ENCODE data around the gene GSE1.

DNA sequence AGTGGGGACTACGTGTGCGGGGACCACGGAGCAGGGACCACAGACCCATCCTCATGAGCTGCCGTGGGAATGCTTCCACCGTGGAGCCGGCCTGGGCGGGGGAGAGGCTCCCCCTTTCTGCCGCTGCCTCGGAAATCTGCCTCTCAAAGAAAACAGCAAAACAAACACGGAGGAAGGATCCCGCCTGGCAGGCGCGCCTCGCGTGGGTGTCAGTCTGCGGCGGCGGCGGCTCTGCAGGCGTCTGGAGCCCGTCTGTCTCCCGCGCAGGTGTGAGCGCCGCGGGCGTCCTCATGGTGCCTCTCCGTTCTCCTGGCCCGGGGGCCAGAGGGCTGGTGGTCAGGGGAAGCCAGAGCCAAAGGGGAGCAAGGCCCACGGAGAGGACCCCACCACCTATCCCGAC is 27.5 kb downstream of the GSE1 start:
- TF ChIP-seq, protein P1, sequence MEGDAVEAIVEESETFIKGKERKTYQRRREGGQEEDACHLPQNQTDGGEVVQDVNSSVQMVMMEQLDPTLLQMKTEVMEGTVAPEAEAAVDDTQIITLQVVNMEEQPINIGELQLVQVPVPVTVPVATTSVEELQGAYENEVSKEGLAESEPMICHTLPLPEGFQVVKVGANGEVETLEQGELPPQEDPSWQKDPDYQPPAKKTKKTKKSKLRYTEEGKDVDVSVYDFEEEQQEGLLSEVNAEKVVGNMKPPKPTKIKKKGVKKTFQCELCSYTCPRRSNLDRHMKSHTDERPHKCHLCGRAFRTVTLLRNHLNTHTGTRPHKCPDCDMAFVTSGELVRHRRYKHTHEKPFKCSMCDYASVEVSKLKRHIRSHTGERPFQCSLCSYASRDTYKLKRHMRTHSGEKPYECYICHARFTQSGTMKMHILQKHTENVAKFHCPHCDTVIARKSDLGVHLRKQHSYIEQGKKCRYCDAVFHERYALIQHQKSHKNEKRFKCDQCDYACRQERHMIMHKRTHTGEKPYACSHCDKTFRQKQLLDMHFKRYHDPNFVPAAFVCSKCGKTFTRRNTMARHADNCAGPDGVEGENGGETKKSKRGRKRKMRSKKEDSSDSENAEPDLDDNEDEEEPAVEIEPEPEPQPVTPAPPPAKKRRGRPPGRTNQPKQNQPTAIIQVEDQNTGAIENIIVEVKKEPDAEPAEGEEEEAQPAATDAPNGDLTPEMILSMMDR (IDR thresholded peaks at IDR 0.05) = no peak
- no peak for TF ChIP-seq POLR2A (IDR thresholded peaks at IDR 0.05)

Data from thyroid gland (tissue), 4 donors.